T47D (cell line): ENCODE data around the gene IMPG1.

Experiments used
- DNase-seq, 2 experiments: peaks; one replicate each; pipeline versions ENCODE4 v3.0.0 to v3.0.0-alpha.2; 2011 to 2012; ENCODE audit warnings: low read depth in 1 of 2, low spot score in 1 of 2
- JUND ChIP-seq: IDR thresholded peaks from 2 replicates; pipeline ENCODE4 v1.6.1; 2012; ENCODE audit warnings: low read depth
- in situ Hi-C: cut with HindIII; loops from 2 replicates; pipeline ENCODE4 v1.10.0; 2016; ENCODE audit warnings: low sequenced_read_pairs, low pct_unique_long_range_greater_than_20kb

The IMPG1 gene

GRCh38 chr6:75993236-75994162 lies 79.0 kb downstream of the IMPG1 start:
- TF ChIP-seq JUND, result no peak
- no peak for DNase-seq
- in situ Hi-C loops, result no loop called here

- in situ Hi-C loops, result no loop called here
- no peak for DNase-seq
- no peak for TF ChIP-seq JUND
Measured at GRCh38 chr6:75991941-75992340, 80.5 kb downstream of the IMPG1 start.

- no peak for DNase-seq
- no peak for TF ChIP-seq JUND
- in situ Hi-C loops, result no loop called here
Measured at GRCh38 chr6:75986935-75987334, 85.5 kb downstream of the IMPG1 start.

GRCh38 chr6:75975904-75976303 lies 96.6 kb downstream of the IMPG1 start:
- in situ Hi-C loops, result no loop called here
- no peak for TF ChIP-seq JUND
- DNase-seq, result no peak

GRCh38 chr6:75970093-75970492 lies 102.4 kb downstream of the IMPG1 start:
- no peak for TF ChIP-seq JUND
- no peak for DNase-seq
- in situ Hi-C loops, result no loop called here

- DNase-seq, result no peak
- in situ Hi-C loops, result no loop called here
- no peak for TF ChIP-seq JUND
Measured at GRCh38 chr6:75968143-75968542, 104.3 kb downstream of the IMPG1 start.

GRCh38 chr6:75963569-75963968 lies 108.9 kb downstream of the IMPG1 start:
- DNase-seq, result no peak
- in situ Hi-C loops, result no loop called here
- no peak for TF ChIP-seq JUND

GRCh38 chr6:75952128-75952527 lies 120.3 kb downstream of the IMPG1 start:
- in situ Hi-C loops, result no loop called here
- TF ChIP-seq JUND, result no peak
- no peak for DNase-seq

GRCh38 chr6:75947935-75948334 lies 124.5 kb downstream of the IMPG1 start:
- no peak for DNase-seq
- no peak for TF ChIP-seq JUND
- in situ Hi-C loops, result no loop called here

- in situ Hi-C loops, result no loop called here
- DNase-seq, result no peak
- TF ChIP-seq JUND, result no peak
Measured at GRCh38 chr6:75946146-75946831, 126.2 kb downstream of the IMPG1 start.

GRCh38 chr6:75943381-75943780 lies 129.1 kb downstream of the IMPG1 start:
- in situ Hi-C loops, result no loop called here
- no peak for TF ChIP-seq JUND
- no peak for DNase-seq

- in situ Hi-C loops, result no loop called here
- no peak for TF ChIP-seq JUND
Measured at GRCh38 chr6:75941509-75941908, 131.0 kb downstream of the IMPG1 start.

GRCh38 chr6:75940564-75940963 lies 131.9 kb downstream of the IMPG1 start:
- no peak for TF ChIP-seq JUND

More at GRCh38 chr6:75941509-75941908, 131.0 kb downstream of the IMPG1 start:
- DNase-seq, result no peak

GRCh38 chr6:75937846-75938245 lies 134.6 kb downstream of the IMPG1 start:
- DNase-seq, result no peak
- no peak for TF ChIP-seq JUND
- in situ Hi-C loops, result no loop called here

More at GRCh38 chr6:75940564-75940963, 131.9 kb downstream of the IMPG1 start:
- in situ Hi-C loops, result no loop called here
- DNase-seq, result no peak
